HG03139 (cell line): ENCODE data around the gene PLXDC2.

Experiments
- ATAC-seq: cut with Tn5 transposase; IDR thresholded peaks from one replicate; pipeline ENCODE4 v1.9.1; 2021; ENCODE audit not compliant: unreplicated experiment

The PLXDC2 gene

GRCh38 chr10:20247891-20248708 lies 431.9 kb downstream of the PLXDC2 start:
- ATAC-seq, result no peak

GRCh38 chr10:20254078-20254477 lies 437.8 kb downstream of the PLXDC2 start:
- no peak for ATAC-seq

GRCh38 chr10:20254497-20254896 lies 438.3 kb downstream of the PLXDC2 start:
- no peak for ATAC-seq

- ATAC-seq, result no peak
Measured at GRCh38 chr10:20256969-20257368, 440.7 kb downstream of the PLXDC2 start.

- ATAC-seq, result no peak
Measured at GRCh38 chr10:20257422-20257821, 441.2 kb downstream of the PLXDC2 start.

GRCh38 chr10:20265146-20265545 lies 448.9 kb downstream of the PLXDC2 start:
- ATAC-seq, result no peak

GRCh38 chr10:20267734-20268133 lies 451.5 kb downstream of the PLXDC2 start:
- ATAC-seq, result no peak

- ATAC-seq, result no peak
Measured at GRCh38 chr10:20271490-20271889, 455.3 kb downstream of the PLXDC2 start.

- ATAC-seq, result no peak
Measured at GRCh38 chr10:20272608-20273007, 456.4 kb downstream of the PLXDC2 start.

- ATAC-seq, result no peak
Measured at GRCh38 chr10:20274571-20274970, 458.3 kb downstream of the PLXDC2 start.

GRCh38 chr10:20276127-20276979 lies 460.1 kb downstream of the PLXDC2 start:
- ATAC-seq, result no peak

GRCh38 chr10:20277820-20278219 lies 461.6 kb downstream of the PLXDC2 start:
- ATAC-seq, result no peak

- no peak for ATAC-seq
Measured at GRCh38 chr10:20281579-20281978, 465.3 kb downstream of the PLXDC2 start.

- no peak for ATAC-seq
Measured at GRCh38 chr10:20287586-20287985, 471.4 kb downstream of the PLXDC2 start.

GRCh38 chr10:20288060-20288459 lies 471.8 kb downstream of the PLXDC2 start:
- ATAC-seq, result no peak

GRCh38 chr10:20289070-20289828 lies 473.0 kb downstream of the PLXDC2 start:
- no peak for ATAC-seq

- no peak for ATAC-seq
Measured at GRCh38 chr10:20298417-20298816, 482.2 kb downstream of the PLXDC2 start.

- ATAC-seq, result no peak
Measured at GRCh38 chr10:20299034-20299736, 483.0 kb downstream of the PLXDC2 start.

- no peak for ATAC-seq
Measured at GRCh38 chr10:20300735-20301134, 484.5 kb downstream of the PLXDC2 start.

- ATAC-seq, result no peak
Measured at GRCh38 chr10:20302033-20302432, 485.8 kb downstream of the PLXDC2 start.
